GM12891 (cell line): ENCODE measurements around the gene CIAO3.

Source experiments
- POLR2A ChIP-seq: IDR thresholded peaks from 2 replicates; pipeline ENCODE4 v1.6.1; 2011; ENCODE audit warnings: low read depth, low read length, control low read depth
- POLR2AphosphoS5 ChIP-seq: IDR thresholded peaks from 2 replicates; pipeline ENCODE4 v1.6.1; 2011; ENCODE audit warnings: low read depth, low read length, control low read depth

DNA sequence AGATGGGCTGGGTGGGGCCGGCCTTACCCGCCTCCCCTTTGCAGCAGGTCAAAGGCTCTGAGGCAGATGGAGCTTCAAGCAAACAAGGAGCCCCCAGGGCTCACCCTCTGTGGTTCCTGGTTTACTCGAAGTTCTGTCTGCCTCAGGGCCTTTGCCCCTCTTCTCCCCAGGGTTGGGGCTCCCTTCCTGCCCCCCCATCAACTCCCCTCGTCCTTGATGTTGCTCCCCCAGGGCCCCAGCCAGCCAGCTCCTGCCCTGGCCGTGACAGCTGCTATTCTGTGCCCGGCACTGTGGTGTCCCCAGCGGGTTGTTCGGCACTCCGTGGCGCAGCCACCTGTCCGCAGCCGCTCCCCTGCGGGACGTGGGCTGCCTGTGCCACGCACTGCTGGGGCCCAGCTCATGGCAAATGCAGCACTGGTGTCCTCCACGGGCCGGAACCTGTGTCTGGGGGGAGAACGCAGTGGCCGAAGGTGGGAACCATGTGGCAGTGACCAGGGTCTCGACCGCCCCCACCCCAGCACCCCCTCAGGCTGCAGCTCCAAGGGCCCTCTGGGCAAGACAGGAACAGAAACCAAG is 30.2 kb downstream of the CIAO3 start:
- no peak for TF ChIP-seq POLR2AphosphoS5
- TF ChIP-seq POLR2A, result no peak
